GM12878 (cell line): ENCODE data around the gene LYRM4. TPM values are rescaled to one million over a fixed set of nuclear protein-coding genes. Genes with fewer than 3 reads are reported as not detected.

Experiments
- CHD4 ChIP-seq: fragments of 200-600 bp; sonication (generic); IDR thresholded peaks from 2 replicates; pipeline ENCODE4 v1.6.1; 2016; ENCODE audit warnings: mild to moderate bottlenecking
- CREB1 ChIP-seq: IDR thresholded peaks from 2 replicates; pipeline ENCODE4 v1.6.1; 2012; ENCODE audit warnings: low read depth, mild to moderate bottlenecking, inconsistent platforms
- FOXK2 ChIP-seq: fragments of 450-650 bp; IDR thresholded peaks from 2 replicates; pipeline ENCODE4 v1.6.1; 2017; ENCODE audit warnings: mild to moderate bottlenecking, moderate library complexity
- MEF2A ChIP-seq: IDR thresholded peaks from 2 replicates; pipeline ENCODE4 v1.6.1; 2011; ENCODE audit warnings: low read depth, mild to moderate bottlenecking, low read length, moderate library complexity; ENCODE audit not compliant: insufficient read depth
- NR2C2 ChIP-seq: IDR thresholded peaks from 2 replicates; pipeline ENCODE4 v1.6.1; 2011; ENCODE audit warnings: borderline replicate concordance, low read depth; ENCODE audit not compliant: control insufficient read depth, insufficient read length
- NRF1 ChIP-seq: conservative IDR thresholded peaks from 2 replicates; pipeline ENCODE4 v1.6.1; 2011; ENCODE audit warnings: mild to moderate bottlenecking, low read depth, low read length, improper control_type of control experiment
- RB1 ChIP-seq: fragments of 450-650 bp; formaldehyde crosslinking; IDR thresholded peaks from 2 replicates; pipeline ENCODE4 v1.6.1; 2017; ENCODE audit warnings: mild to moderate bottlenecking, borderline replicate concordance
- RUNX3 ChIP-seq: IDR thresholded peaks from 2 replicates; pipeline ENCODE4 v1.6.1; 2012; ENCODE audit warnings: low read length, inconsistent platforms
- SRF ChIP-seq, 2 experiments: IDR thresholded peaks; 2 replicates each; pipeline ENCODE4 v1.6.1; 2011; ENCODE audit warnings: low read depth in 2 of 2, low read length in 2 of 2, mild to moderate bottlenecking in 1 of 2, moderate library complexity in 1 of 2
- SUPT20H ChIP-seq: IDR thresholded peaks from 2 replicates; pipeline ENCODE4 v1.6.1; 2011; ENCODE audit warnings: low read depth, mild to moderate bottlenecking, low read length, moderate library complexity, borderline replicate concordance; ENCODE audit not compliant: control insufficient read depth
- TCF7 ChIP-seq: IDR thresholded peaks from 2 replicates; pipeline ENCODE4 v1.6.1; 2014; ENCODE audit warnings: antibody characterized with exemption, borderline replicate concordance
- WRNIP1 ChIP-seq: IDR thresholded peaks from 2 replicates; pipeline ENCODE4 v1.6.1; 2011; ENCODE audit warnings: low read depth, low read length, improper control_type of control experiment, borderline replicate concordance
- ZNF24 ChIP-seq: fragments of 450-650 bp; IDR thresholded peaks from 2 replicates; pipeline ENCODE4 v1.6.1; 2017; ENCODE audit warnings: antibody characterized with exemption, mild to moderate bottlenecking
- polyA plus RNA-seq, 11 experiments: library from polyadenylated mRNA; depleted of rRNA in 4 of 11; unstranded in 6 of 11; stranded (reverse) in 5 of 11; fragments of >200 nt; fragmentation: Nextera tagmentation in 4 of 11; fragmentation: Illumina TruSeq in 1 of 11; extraction: Ambion mirVana in 4 of 11; extraction: Trizol in 1 of 11; gene quantifications; 1 replicate in 1 of 11; 2 replicates in 10 of 11; pipeline versions ENCODE4 v1.2.1 to v1.2.3, GENCODE V29; 2011 to 2016; ENCODE audit warnings: inconsistent platforms in 2 of 11, missing spikeins in 2 of 11, low read depth in 1 of 11
- total RNA-seq, 4 experiments: library from RNA; depleted of rRNA in 3 of 4; stranded (reverse); fragments of >200 nt in 3 of 4; fragmentation: Illumina TruSeq in 1 of 4; extraction: Trizol in 1 of 4; gene quantifications; 2 replicates each; pipeline versions ENCODE4 v1.2.1 to v1.2.3, GENCODE V29; 2013 to 2021
- TF ChIP-seq, protein P1 (sequence below): fragments of 450-650 bp; IDR thresholded peaks from 2 replicates; pipeline ENCODE4 v1.6.1; 2018; ENCODE audit warnings: borderline replicate concordance, mild to moderate bottlenecking; ENCODE audit not compliant: partially characterized antibody
- TF ChIP-seq, protein P2 (sequence below): IDR thresholded peaks from 2 replicates; pipeline ENCODE4 v1.6.1; 2012; ENCODE audit warnings: low read depth, low read length, improper control_type of control experiment
- TF ChIP-seq, protein P3 (sequence below), 3 experiments: IDR thresholded peaks in 2 of 3; conservative IDR thresholded peaks in 1 of 3; 2 replicates each; pipeline ENCODE4 v1.5.1; 2011; ENCODE audit warnings: low read depth in 3 of 3, low read length in 3 of 3, mild to moderate bottlenecking in 3 of 3, control low read depth in 2 of 3, moderate library complexity in 2 of 3, inconsistent platforms in 1 of 3, mixed read lengths in 1 of 3; ENCODE audit not compliant: control insufficient read depth in 2 of 3, insufficient read depth in 1 of 3; ENCODE audit errors: extremely low read depth in 1 of 3
- TF ChIP-seq, protein P4 (sequence below): fragments of 450-650 bp; IDR thresholded peaks from 2 replicates; pipeline ENCODE4 v1.6.1; 2017; ENCODE audit warnings: mild to moderate bottlenecking, moderate library complexity
- TF ChIP-seq, protein P5 (sequence below): fragments of 450-650 bp; IDR thresholded peaks from 2 replicates; pipeline ENCODE4 v1.6.1; 2017; ENCODE audit warnings: mild to moderate bottlenecking, low read depth, inconsistent platforms; ENCODE audit not compliant: poor library complexity, severe bottlenecking

Gene LYRM4
- total and polyA plus RNA-seq, 10 of the 15 experiments (the other 5 are each of a cell fraction or from before 2014, with no cell fraction given): 32.7 to 66.8 (median 44.0) TPM

DNA sequence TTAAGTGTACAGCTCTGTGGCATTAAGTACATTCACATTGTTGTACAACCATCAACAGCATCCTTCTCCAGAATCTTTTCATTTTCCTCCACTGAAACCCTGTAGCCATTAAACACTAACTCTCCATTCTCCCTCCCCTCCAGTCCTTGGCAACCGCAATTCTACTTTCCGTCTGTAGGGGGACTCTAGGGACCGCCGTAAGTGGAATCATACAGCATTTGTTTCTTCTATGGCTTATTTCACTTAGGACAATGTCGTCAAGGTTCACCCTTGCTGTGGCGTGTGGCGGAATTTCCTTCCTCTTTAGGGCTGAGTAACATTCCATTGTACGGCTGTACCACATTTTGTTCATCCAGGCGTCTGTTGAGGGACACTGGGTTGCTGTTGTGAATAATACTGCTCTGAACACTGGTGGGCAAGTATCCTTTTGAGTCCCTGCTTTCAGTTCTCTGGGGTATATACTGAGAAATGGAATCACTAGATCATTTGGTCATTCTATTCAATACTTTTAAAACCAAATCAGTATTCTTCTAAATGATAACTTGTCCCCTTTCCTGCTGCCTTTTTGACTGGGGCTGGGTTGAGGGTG, 124.9 kb downstream of the LYRM4 start (continued):
- TF ChIP-seq, protein P1, sequence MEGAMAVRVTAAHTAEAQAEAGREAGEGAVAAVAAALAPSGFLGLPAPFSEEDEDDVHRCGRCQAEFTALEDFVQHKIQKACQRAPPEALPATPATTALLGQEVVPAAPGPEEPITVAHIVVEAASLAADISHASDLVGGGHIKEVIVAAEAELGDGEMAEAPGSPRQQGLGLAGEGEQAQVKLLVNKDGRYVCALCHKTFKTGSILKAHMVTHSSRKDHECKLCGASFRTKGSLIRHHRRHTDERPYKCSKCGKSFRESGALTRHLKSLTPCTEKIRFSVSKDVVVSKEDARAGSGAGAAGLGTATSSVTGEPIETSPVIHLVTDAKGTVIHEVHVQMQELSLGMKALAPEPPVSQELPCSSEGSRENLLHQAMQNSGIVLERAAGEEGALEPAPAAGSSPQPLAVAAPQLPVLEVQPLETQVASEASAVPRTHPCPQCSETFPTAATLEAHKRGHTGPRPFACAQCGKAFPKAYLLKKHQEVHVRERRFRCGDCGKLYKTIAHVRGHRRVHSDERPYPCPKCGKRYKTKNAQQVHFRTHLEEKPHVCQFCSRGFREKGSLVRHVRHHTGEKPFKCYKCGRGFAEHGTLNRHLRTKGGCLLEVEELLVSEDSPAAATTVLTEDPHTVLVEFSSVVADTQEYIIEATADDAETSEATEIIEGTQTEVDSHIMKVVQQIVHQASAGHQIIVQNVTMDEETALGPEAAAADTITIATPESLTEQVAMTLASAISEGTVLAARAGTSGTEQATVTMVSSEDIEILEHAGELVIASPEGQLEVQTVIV: no peak
- TF ChIP-seq MEF2A (no peak), CREB1 (no peak), FOXK2 (no peak), SRF (IDR thresholded peaks at IDR 0.05; ENCODE audit: low read depth in 2 of 2, low read length in 2 of 2) (no peak), NRF1 (no peak), RB1 (no peak), SUPT20H (no peak), WRNIP1 (no peak), NR2C2 (no peak), TCF7 (no peak), RUNX3 (peak; percentile 78), ZNF24 (no peak), CHD4 (no peak)
- TF ChIP-seq, protein P2, sequence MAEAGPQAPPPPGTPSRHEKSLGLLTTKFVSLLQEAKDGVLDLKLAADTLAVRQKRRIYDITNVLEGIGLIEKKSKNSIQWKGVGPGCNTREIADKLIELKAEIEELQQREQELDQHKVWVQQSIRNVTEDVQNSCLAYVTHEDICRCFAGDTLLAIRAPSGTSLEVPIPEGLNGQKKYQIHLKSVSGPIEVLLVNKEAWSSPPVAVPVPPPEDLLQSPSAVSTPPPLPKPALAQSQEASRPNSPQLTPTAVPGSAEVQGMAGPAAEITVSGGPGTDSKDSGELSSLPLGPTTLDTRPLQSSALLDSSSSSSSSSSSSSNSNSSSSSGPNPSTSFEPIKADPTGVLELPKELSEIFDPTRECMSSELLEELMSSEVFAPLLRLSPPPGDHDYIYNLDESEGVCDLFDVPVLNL: no peak
- TF ChIP-seq, protein P3, sequence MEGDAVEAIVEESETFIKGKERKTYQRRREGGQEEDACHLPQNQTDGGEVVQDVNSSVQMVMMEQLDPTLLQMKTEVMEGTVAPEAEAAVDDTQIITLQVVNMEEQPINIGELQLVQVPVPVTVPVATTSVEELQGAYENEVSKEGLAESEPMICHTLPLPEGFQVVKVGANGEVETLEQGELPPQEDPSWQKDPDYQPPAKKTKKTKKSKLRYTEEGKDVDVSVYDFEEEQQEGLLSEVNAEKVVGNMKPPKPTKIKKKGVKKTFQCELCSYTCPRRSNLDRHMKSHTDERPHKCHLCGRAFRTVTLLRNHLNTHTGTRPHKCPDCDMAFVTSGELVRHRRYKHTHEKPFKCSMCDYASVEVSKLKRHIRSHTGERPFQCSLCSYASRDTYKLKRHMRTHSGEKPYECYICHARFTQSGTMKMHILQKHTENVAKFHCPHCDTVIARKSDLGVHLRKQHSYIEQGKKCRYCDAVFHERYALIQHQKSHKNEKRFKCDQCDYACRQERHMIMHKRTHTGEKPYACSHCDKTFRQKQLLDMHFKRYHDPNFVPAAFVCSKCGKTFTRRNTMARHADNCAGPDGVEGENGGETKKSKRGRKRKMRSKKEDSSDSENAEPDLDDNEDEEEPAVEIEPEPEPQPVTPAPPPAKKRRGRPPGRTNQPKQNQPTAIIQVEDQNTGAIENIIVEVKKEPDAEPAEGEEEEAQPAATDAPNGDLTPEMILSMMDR (IDR thresholded peaks at IDR 0.05 in 2 of 3, conservative IDR thresholded peaks at IDR 0.05 in 1 of 3; ENCODE audit: control insufficient read depth in 2 of 3, extremely low read depth in 1 of 3, insufficient read depth in 1 of 3, low read depth in 3 of 3, low read length in 3 of 3): peak; percentile 47 to 78 (median 68)
- TF ChIP-seq, protein P4, sequence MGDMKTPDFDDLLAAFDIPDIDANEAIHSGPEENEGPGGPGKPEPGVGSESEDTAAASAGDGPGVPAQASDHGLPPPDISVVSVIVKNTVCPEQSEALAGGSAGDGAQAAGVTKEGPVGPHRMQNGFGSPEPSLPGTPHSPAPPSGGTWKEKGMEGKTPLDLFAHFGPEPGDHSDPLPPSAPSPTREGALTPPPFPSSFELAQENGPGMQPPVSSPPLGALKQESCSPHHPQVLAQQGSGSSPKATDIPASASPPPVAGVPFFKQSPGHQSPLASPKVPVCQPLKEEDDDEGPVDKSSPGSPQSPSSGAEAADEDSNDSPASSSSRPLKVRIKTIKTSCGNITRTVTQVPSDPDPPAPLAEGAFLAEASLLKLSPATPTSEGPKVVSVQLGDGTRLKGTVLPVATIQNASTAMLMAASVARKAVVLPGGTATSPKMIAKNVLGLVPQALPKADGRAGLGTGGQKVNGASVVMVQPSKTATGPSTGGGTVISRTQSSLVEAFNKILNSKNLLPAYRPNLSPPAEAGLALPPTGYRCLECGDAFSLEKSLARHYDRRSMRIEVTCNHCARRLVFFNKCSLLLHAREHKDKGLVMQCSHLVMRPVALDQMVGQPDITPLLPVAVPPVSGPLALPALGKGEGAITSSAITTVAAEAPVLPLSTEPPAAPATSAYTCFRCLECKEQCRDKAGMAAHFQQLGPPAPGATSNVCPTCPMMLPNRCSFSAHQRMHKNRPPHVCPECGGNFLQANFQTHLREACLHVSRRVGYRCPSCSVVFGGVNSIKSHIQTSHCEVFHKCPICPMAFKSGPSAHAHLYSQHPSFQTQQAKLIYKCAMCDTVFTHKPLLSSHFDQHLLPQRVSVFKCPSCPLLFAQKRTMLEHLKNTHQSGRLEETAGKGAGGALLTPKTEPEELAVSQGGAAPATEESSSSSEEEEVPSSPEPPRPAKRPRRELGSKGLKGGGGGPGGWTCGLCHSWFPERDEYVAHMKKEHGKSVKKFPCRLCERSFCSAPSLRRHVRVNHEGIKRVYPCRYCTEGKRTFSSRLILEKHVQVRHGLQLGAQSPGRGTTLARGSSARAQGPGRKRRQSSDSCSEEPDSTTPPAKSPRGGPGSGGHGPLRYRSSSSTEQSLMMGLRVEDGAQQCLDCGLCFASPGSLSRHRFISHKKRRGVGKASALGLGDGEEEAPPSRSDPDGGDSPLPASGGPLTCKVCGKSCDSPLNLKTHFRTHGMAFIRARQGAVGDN: no peak
- TF ChIP-seq, protein P5, sequence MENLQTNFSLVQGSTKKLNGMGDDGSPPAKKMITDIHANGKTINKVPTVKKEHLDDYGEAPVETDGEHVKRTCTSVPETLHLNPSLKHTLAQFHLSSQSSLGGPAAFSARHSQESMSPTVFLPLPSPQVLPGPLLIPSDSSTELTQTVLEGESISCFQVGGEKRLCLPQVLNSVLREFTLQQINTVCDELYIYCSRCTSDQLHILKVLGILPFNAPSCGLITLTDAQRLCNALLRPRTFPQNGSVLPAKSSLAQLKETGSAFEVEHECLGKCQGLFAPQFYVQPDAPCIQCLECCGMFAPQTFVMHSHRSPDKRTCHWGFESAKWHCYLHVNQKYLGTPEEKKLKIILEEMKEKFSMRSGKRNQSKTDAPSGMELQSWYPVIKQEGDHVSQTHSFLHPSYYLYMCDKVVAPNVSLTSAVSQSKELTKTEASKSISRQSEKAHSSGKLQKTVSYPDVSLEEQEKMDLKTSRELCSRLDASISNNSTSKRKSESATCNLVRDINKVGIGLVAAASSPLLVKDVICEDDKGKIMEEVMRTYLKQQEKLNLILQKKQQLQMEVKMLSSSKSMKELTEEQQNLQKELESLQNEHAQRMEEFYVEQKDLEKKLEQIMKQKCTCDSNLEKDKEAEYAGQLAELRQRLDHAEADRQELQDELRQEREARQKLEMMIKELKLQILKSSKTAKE: no peak
